Measurements from ENCODE around the gene MS4A7. TPM values are rescaled to one million over a fixed set of nuclear protein-coding genes. Genes with fewer than 3 reads are reported as not detected.

MS4A7 gene
- polyA plus RNA-seq, 1 of the 3 experiments (the other 2 are of a cell fraction): not detected

GRCh38 chr11:60429272-60429671 is 50.9 kb downstream of the MS4A7 start, which contains the start of gene MS4A5:
TSS of gene MS4A5 (plus strand) at chr11:60429572. CDS start at chr11:60429675, 103 bp downstream.
- H3F3A ChIP-seq (replicated peaks; ENCODE audit: insufficient read depth): no peaks in the 10 kb centered on the region
- H3K27me3 ChIP-seq (ENCODE audit: insufficient read depth): no peaks in the 10 kb centered on the region; the same call in 1 of the 2 replicates
- 59% methylated on average over 5 of the region's 5 CpGs for WGBS (ENCODE audit: low lambda C conversion rate)
- ChIA-PET CTCF (no interaction called here), POLR2A (no interaction called here)
- no peak for DNase-seq
- H4K20me1 ChIP-seq (ENCODE audit: insufficient read depth): no peaks in the 10 kb centered on the region
- H3K4me2 ChIP-seq: no peak within 1 kb of the TSS
- H3K4me3 ChIP-seq (ENCODE audit: low read depth in 2 of 2, low read length in 1 of 2): no peak within 1 kb of the TSS
- H2AFZ ChIP-seq (ENCODE audit: low read depth): no peak within 1 kb of the TSS
- TF ChIP-seq MXI1 (IDR thresholded peaks at IDR 0.05; ENCODE audit: low read depth, low read length) (no peak), GATA2 (CRISPR knock-in tag; IDR thresholded peaks at IDR 0.05) (no peak), YY1 (IDR thresholded peaks at IDR 0.05; ENCODE audit: low read depth) (no peak), PBX3 (IDR thresholded peaks at IDR 0.05) (no peak), USF1 (IDR thresholded peaks at IDR 0.05; ENCODE audit: borderline replicate concordance, low read depth) (no peak), RAD21 (IDR thresholded peaks at IDR 0.05; ENCODE audit: low read length) (no peak), CTCF (IDR thresholded peaks at IDR 0.05) (no peak), ZBTB33 (IDR thresholded peaks at IDR 0.05; ENCODE audit: borderline replicate concordance, low read depth) (no peak), NFIC (IDR thresholded peaks at IDR 0.05; ENCODE audit: borderline replicate concordance) (no peak), JUND (IDR thresholded peaks at IDR 0.05) (no peak), REST (IDR thresholded peaks at IDR 0.05; ENCODE audit: low read depth, low read length) (no peak), MEF2A (IDR thresholded peaks at IDR 0.05; ENCODE audit: borderline replicate concordance, low read depth) (no peak), EZH2phosphoT487 (IDR thresholded peaks at IDR 0.05; ENCODE audit: borderline replicate concordance, low read depth) (no peak), RCOR1 (IDR thresholded peaks at IDR 0.05; ENCODE audit: low read length) (no peak), ELF1 (IDR thresholded peaks at IDR 0.05) (no peak), SIN3A (IDR thresholded peaks at IDR 0.05; ENCODE audit: borderline replicate concordance, low read depth, low read length) (no peak), FOXJ3 (CRISPR knock-in tag; IDR thresholded peaks at IDR 0.05) (no peak), FOXM1 (IDR thresholded peaks at IDR 0.05; ENCODE audit: low read depth) (no peak), RFX5 (IDR thresholded peaks at IDR 0.05; ENCODE audit: low read length) (no peak)
- H3K36me3 ChIP-seq (replicated peaks in 1 of 2; ENCODE audit: control insufficient read depth in 1 of 2, insufficient read depth in 2 of 2, low read length in 1 of 2): no peaks in the 10 kb centered on the region
- no peak within 1 kb of the TSS for H3K9ac ChIP-seq
- H3K4me1 ChIP-seq (ENCODE audit: control insufficient read depth in 1 of 2, insufficient read depth in 2 of 2, low read depth in 1 of 2, low read length in 1 of 2): no peaks in the 10 kb centered on the region
- no peaks in the 10 kb centered on the region for H3K9me2 ChIP-seq
- H3K27ac ChIP-seq (ENCODE audit: low read depth in 2 of 2, low read length in 1 of 2): no peak within 1 kb of the TSS
- no peaks in the 10 kb centered on the region for H3K79me2 ChIP-seq (ENCODE audit: insufficient read depth)
- H3K9me3 ChIP-seq: no peaks in the 10 kb centered on the region
